Small intestine (tissue), 7 donors: ENCODE measurements around the gene B3GNT3. TPM values are rescaled to one million over a fixed set of nuclear protein-coding genes. Genes with fewer than 3 reads are reported as not detected.
A peak's percentile ranks its signal among the peaks of the same experiment; 100 is the strongest.

Source experiments
- DNase-seq, 2 donors: peaks; one replicate each; pipeline versions ENCODE4 v3.0.0 to v3.0.0-alpha.2; 2013
- FAIRE-seq: peaks from 2 replicates; lab custom pipeline; 2012; peaks lifted over from hg19 to GRCh38; lab: Jason Lieb, UNC
- H3K27ac ChIP-seq, 3 donors: one replicate each; pipeline ENCODE4 v1.5.1; 2013; ENCODE audit warnings: low read length in 2 of 3, mild to moderate bottlenecking in 2 of 3, control low read depth in 1 of 3, inconsistent platforms in 1 of 3, low read depth in 1 of 3, moderate library complexity in 1 of 3
- H3K27me3 ChIP-seq, 3 donors: one replicate each; pipeline ENCODE4 v1.6.1; 2013; ENCODE audit warnings: low read length in 3 of 3, inconsistent platforms in 1 of 3; ENCODE audit not compliant: control insufficient read depth in 3 of 3, insufficient read depth in 3 of 3
- H3K36me3 ChIP-seq, 3 donors: one replicate each; pipeline ENCODE4 v1.6.1; 2013; ENCODE audit warnings: low read length in 3 of 3, inconsistent platforms in 1 of 3, low read depth in 1 of 3, mild to moderate bottlenecking in 1 of 3, moderate library complexity in 1 of 3; ENCODE audit not compliant: control insufficient read depth in 3 of 3, insufficient read depth in 2 of 3
- H3K4me1 ChIP-seq, 3 donors: one replicate each; pipeline ENCODE4 v1.6.1; 2013; ENCODE audit warnings: low read length in 2 of 3, inconsistent platforms in 1 of 3, low read depth in 1 of 3, mild to moderate bottlenecking in 1 of 3, moderate library complexity in 1 of 3; ENCODE audit not compliant: control insufficient read depth in 3 of 3, insufficient read depth in 2 of 3
- H3K4me3 ChIP-seq, 3 donors: one replicate each; pipeline ENCODE4 v1.5.1; 2013; ENCODE audit warnings: low read length in 3 of 3, control low read depth in 1 of 3, inconsistent platforms in 1 of 3, low read depth in 1 of 3, mild to moderate bottlenecking in 1 of 3, moderate library complexity in 1 of 3
- H3K9me3 ChIP-seq, 2 donors: one replicate each; pipeline ENCODE4 v1.6.1; 2013; ENCODE audit warnings: low read depth in 1 of 2, low read length in 1 of 2; ENCODE audit not compliant: control insufficient read depth in 2 of 2, insufficient read depth in 1 of 2
- WGBS, 3 donors: extraction: QIAGEN DNeasy Blood & Tissue Kit; methylation state at CpG; one replicate each; pipeline ENCODE4 v1.1.7; 2013; 5-methylcytosine and 5-hydroxymethylcytosine counted together
- polyA plus RNA-seq, 4 donors: library from polyadenylated mRNA; stranded (reverse) in 3 of 4; unstranded in 1 of 4; fragments of 200-250 nt in 3 of 4; fragments of 120-200 nt in 1 of 4; gene quantifications; one replicate each; pipeline versions ENCODE4 v1.2.1 to v1.2.3, GENCODE V29; 2013
- donor health status: healthy with polysubstance abuse.
- donor health status: control.
- donor health status: control.
- donor health status: Bipolar disorder and iron deficiency.
- donor health status: healthy.

B3GNT3 gene
- polyA plus RNA-seq, 4 donors, result 32.0 to 86.5 (median 41.2) TPM

GRCh38 chr19:17840019-17840418, 45.1 kb downstream of the B3GNT3 start:
- no peak overlapping the region for H3K27ac ChIP-seq
- WGBS, 3 donors, result 59 to 84% (median 64%) methylated on average over 6 of the region's 6 CpGs
- no peaks in the 10 kb centered on the region for H3K9me3 ChIP-seq
- DNase-seq (no peak), FAIRE-seq (no peak)
- peaks cover 0 to 42% (median 3%) of the 10 kb centered on the region in 3 donors for H3K36me3 ChIP-seq
- no peak overlapping the region for H3K4me3 ChIP-seq
- peaks cover 0 to 23% (median 0%) of the 10 kb centered on the region in 3 donors for H3K27me3 ChIP-seq
- H3K4me1 ChIP-seq, result peaks cover 0 to 9% (median 0%) of the 10 kb centered on the region in 3 donors

GRCh38 chr19:17841371-17841809, 46.5 kb downstream of the B3GNT3 start:
- DNase-seq (no peak), FAIRE-seq (no peak)
- H3K4me1 ChIP-seq, result peaks cover 0 to 9% (median 0%) of the 10 kb centered on the region in 3 donors
- H3K4me3 ChIP-seq, result peak overlapping the region in 1 of 3 donors; percentile 3
- WGBS, 3 donors, result 30 to 43% (median 37%) methylated on average over 28 to 30 of the region's 30 CpGs
- H3K27me3 ChIP-seq, result peaks cover 0 to 23% (median 0%) of the 10 kb centered on the region in 3 donors
- H3K27ac ChIP-seq, result no peak overlapping the region
- H3K9me3 ChIP-seq, result no peaks in the 10 kb centered on the region
- H3K36me3 ChIP-seq, result peaks cover 0 to 35% (median 3%) of the 10 kb centered on the region in 3 donors

- DNase-seq, result peak; percentile 57 to 83
- peaks cover 0 to 23% (median 0%) of the 10 kb centered on the region in 3 donors for H3K27me3 ChIP-seq
- H3K36me3 ChIP-seq, result peaks cover 0 to 31% (median 3%) of the 10 kb centered on the region in 3 donors
- no peaks in the 10 kb centered on the region for H3K9me3 ChIP-seq
- peaks cover 0 to 9% (median 0%) of the 10 kb centered on the region in 3 donors for H3K4me1 ChIP-seq
- H3K27ac ChIP-seq, result no peak overlapping the region
- peak overlapping the region in 1 of 3 donors; percentile 25 for H3K4me3 ChIP-seq
- no peak for FAIRE-seq
- 19 to 38% (median 34%) methylated on average over 51 to 56 of the region's 56 CpGs for WGBS, 3 donors
Measured at GRCh38 chr19:17841810-17842662, 47.1 kb downstream of the B3GNT3 start.

- Histone ChIP-seq H3K27me3 (peaks cover 0 to 23% (median 0%) of the 10 kb centered on the region in 3 donors), H3K36me3 (peaks cover 0 to 29% (median 2%) of the 10 kb centered on the region in 3 donors), H3K27ac (no peak overlapping the region), H3K4me1 (peaks cover 0 to 9% (median 0%) of the 10 kb centered on the region in 3 donors), H3K9me3 (no peaks in the 10 kb centered on the region), H3K4me3 (peak overlapping the region in 1 of 3 donors; percentile 25)
- DNase-seq, result no peak
- no peak for FAIRE-seq
- 61 to 75% (median 66%) methylated on average over 18 to 20 of the region's 20 CpGs for WGBS, 3 donors
Measured at GRCh38 chr19:17842663-17843291, 47.8 kb downstream of the B3GNT3 start.

GRCh38 chr19:17843292-17843827, 48.4 kb downstream of the B3GNT3 start:
- peaks cover 0 to 25% (median 0%) of the 10 kb centered on the region in 3 donors for H3K36me3 ChIP-seq
- no peak overlapping the region for H3K27ac ChIP-seq
- no peaks in the 10 kb centered on the region for H3K9me3 ChIP-seq
- FAIRE-seq, result no peak
- H3K4me3 ChIP-seq, result no peak overlapping the region
- H3K27me3 ChIP-seq, result peaks cover 0 to 23% (median 0%) of the 10 kb centered on the region in 3 donors
- H3K4me1 ChIP-seq, result peaks cover 0 to 13% (median 0%) of the 10 kb centered on the region in 3 donors
- DNase-seq, result no peak
- WGBS, 3 donors, result 77 to 91% (median 78%) methylated on average over 8 to 9 of the region's 9 CpGs

- Histone ChIP-seq H3K27ac (no peak overlapping the region), H3K4me3 (no peak overlapping the region), H3K36me3 (peaks cover 0 to 23% (median 0%) of the 10 kb centered on the region in 3 donors), H3K27me3 (peaks cover 0 to 23% (median 0%) of the 10 kb centered on the region in 3 donors), H3K9me3 (no peaks in the 10 kb centered on the region), H3K4me1 (peaks cover 0 to 13% (median 0%) of the 10 kb centered on the region in 3 donors)
- WGBS, 3 donors, result 82 to 84% (median 83%) methylated on average over 14 of the region's 14 CpGs
- no peak for DNase-seq
- FAIRE-seq, result no peak
Measured at GRCh38 chr19:17843908-17844490, 49.1 kb downstream of the B3GNT3 start.

GRCh38 chr19:17846146-17846545, 51.2 kb downstream of the B3GNT3 start:
- H3K27ac ChIP-seq, result no peak overlapping the region
- no peak for DNase-seq
- no peak for FAIRE-seq
- H3K4me1 ChIP-seq, result peaks cover 0 to 13% (median 3%) of the 10 kb centered on the region in 3 donors
- peaks cover 0 to 16% (median 0%) of the 10 kb centered on the region in 3 donors for H3K27me3 ChIP-seq
- H3K4me3 ChIP-seq, result no peak overlapping the region
- no peaks in the 10 kb centered on the region for H3K9me3 ChIP-seq
- H3K36me3 ChIP-seq, result peaks cover 0 to 8% (median 0%) of the 10 kb centered on the region in 3 donors
- 67 to 78% (median 69%) methylated on average over 8 of the region's 8 CpGs for WGBS, 3 donors
